Measurements from ENCODE around the gene CDIP1.
"Not testable (repeated sequence)": the region's sequence is repeated elsewhere in the genome, so short reads cannot be mapped to it uniquely, and the experiment has no call there.

The CDIP1 gene

GRCh38 chr16:4538350-4539235 lies at the start of gene CDIP1:
Gene CDIP1, minus strand, starts transcription at chr16:4538773. Its CDS starts 24,643 bp downstream, at chr16:4514130.
- DNase-seq: peak; percentile 98

GRCh38 chr16:4586291-4586690 lies 47.7 kb upstream of the CDIP1 start:
- no peak for DNase-seq

DNA sequence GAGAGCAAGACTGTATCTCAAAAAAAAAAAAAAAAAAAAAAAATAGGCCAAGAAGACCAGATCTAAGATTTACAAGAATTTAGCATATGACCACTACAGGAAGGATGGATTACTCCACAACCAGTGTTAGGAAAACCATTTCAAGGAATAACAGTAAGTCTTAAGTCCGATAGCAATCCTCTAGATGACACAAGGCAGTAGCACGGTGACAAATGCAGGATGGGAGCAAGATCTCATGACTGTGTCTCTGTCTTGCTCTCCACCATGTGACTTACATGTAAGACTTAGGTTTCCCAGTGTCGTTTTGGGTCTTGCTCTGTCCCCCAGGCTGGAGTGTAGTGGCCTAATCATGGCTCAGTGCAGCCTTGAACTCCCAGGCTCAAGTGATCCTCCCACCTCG lies 45.3 kb upstream of the CDIP1 start:
- no peak for DNase-seq

- DNase-seq: no peak
These were observed 41.7 kb upstream of the CDIP1 start for GRCh38 chr16:4580250-4580649.

- no peak for DNase-seq
These were observed 40.5 kb upstream of the CDIP1 start for GRCh38 chr16:4578961-4579530.

DNA sequence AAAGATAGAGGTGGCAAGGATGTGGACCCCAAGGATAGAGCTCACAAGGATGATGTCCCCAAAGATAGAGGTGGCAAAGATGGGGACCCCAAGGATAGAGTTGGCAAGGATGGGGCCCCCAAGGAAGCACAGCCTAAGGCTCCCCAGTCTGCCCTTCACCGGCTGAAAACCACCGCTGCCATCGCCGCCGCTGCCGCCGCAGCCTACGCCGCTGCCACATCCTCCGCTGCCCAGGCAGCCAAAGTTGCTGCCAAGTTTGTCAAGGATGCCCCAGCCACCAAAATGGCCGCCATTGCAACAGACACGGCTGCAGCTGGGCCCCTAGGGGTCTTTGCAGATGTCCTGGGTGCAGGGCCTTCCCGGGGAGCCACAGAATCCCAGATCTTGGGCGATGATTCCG lies 37.4 kb upstream of the CDIP1 start:
- DNase-seq: no peak

DNA sequence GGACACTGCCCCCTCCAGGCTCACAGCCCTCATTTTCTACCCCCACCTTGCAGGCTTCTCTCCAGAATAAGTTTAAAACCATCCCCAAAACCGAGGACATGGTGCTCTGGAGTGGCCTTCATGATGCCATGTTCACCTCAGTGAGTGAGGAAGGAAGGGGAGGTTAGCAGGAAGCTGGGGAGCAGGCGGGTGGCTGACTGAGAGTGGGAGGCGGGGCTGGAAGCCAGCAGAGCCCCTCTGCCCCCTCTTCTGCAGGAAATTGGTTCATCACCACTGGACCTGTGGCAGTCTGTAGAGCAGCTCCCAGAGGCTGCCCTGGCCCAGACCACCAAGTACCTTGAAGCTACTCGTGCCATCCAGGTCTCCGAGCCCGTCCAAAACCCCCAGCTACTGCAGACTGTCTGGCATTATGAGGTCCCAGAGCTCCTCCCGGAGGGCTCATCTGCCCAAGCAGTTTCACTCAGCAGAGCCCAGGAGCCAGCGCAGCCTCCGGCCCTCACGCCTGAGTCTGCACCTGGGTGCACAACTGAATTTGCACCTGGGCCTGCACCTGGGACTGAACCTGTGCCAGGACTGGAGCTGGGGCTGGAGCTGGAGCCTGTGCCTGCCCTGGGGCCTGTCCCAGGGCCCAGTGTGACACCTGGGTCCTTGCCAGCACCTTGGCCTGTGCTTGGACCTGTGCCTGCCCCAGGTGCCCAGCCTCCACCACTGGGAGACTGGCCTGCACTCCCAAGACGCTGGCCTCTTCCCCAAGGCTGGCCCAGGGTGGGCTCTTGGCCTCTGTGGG lies 36.5 kb upstream of the CDIP1 start:
- DNase-seq: no peak

GRCh38 chr16:4573926-4574325 lies 35.4 kb upstream of the CDIP1 start:
- not testable (repeated sequence) for DNase-seq

DNA sequence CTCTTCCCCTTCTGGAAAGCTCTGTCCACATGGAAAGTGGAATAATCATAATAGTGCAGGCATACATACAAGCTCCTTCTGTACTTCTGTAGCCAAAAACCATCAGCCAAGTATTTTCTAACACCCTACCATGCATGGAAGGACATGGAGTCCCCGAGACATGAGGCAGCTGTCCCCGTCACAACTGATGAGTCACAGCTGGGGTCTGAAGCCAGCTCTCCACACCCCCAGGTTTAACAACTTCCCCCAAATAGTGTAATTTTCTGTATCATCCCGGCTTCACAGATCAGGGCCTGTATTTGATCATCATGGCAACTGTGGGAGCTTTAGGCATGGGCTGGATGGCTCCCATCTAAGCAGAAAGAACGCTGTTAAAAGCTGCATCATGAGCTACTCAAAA lies 34.1 kb upstream of the CDIP1 start:
- no peak for DNase-seq

DNA sequence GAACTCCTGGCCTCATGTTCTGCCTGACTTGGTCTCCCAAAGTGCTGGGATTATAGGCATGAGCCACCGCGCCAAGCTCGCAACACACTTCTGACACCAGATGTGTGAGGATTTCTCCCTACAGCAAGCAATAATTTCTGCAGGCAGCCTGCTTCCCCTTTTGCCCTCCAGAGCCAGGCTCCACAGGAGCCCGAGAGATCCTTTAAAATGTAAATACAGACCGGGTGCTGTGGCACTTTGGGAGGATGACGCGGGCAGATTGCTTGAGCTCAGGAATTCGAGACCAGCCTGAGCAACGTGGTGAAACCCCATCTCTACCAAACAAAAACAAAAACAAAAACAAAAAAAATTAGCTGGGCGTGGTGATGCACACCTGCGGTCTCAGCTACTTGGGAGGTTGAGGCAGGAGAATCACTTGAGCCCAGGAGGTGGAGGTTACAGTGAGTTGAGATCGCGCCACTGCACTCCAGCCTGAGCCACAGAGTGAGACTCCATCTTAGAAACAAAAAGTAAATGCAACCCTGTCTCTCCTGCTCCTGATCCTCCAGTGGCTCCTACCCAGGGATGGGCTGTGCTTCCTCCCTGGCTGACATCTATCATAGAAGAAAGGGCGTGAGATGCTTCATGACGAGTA lies 32.2 kb upstream of the CDIP1 start:
- DNase-seq: no peak

- no peak for DNase-seq
These were observed 31.5 kb upstream of the CDIP1 start for GRCh38 chr16:4570086-4570485.

- DNase-seq: no peak
These were observed 27.6 kb upstream of the CDIP1 start for GRCh38 chr16:4566144-4566543.

GRCh38 chr16:4564661-4565267 lies 26.2 kb upstream of the CDIP1 start:
- no peak for DNase-seq

DNA sequence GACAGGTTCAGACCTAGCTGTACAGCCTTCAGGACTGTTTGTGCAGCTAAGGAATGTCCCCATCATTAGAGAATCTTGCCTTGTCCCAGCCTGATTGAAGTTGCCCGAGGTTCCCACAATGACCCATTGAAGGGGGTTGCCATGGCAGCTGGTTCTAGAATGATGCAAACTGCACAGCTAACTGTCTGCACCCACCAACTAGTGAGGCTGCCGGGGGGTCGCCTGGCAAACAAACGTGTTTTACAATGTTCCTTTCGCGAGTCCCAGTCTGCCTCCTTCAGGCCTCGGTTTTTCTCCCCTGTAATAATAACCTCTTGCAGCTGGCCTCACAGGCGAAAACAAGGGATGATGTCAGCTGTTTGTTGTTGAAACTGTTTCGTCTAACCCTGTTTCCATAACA lies 23.0 kb upstream of the CDIP1 start:
- no peak for DNase-seq

GRCh38 chr16:4557973-4558372 lies 19.4 kb upstream of the CDIP1 start:
- no peak for DNase-seq

DNA sequence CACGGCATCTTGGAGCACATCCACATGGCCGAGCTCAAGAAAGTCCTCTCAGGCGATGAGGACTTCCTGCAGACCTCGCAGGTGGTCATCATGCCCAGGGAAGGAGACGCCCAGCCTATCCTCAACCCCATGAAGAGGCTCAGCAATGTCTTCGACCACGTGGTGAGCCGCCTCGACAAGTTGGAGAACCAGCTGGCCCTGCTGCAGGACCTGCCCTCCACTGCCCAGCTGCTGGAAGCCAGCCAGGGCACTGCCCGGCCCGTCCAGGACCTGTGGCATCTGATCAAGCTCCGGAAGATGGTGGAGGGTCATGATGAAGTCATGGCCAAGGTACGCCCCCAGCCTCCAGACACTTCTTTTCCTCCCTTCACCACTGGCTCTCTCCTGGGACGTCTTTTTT lies 18.0 kb upstream of the CDIP1 start:
- no peak for DNase-seq

DNA sequence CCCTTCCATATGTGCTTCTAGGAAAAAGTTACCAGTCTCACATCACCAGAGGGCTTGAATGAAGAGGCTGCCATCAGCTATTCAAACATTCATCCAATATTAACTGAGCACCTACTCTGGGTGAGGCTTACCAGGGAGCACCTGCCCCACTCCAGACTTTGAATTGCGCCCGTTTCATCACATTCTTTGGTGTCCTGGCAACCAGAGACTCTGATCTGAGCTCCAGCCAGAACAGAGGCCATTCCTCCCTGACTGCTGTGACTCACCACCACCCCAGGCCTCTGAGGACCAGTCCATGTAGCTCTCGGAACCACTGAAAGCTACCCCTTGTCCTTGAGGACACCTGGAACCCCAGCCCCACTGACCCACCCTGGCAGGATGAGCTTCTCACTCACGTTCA lies 17.5 kb upstream of the CDIP1 start, which contains the start of gene C16orf96:
TSS of gene C16orf96 (plus strand) at position 229 of the 400 bp plus-strand sequence. CDS start at position 379, 150 bp downstream.
- no peak for DNase-seq

DNA sequence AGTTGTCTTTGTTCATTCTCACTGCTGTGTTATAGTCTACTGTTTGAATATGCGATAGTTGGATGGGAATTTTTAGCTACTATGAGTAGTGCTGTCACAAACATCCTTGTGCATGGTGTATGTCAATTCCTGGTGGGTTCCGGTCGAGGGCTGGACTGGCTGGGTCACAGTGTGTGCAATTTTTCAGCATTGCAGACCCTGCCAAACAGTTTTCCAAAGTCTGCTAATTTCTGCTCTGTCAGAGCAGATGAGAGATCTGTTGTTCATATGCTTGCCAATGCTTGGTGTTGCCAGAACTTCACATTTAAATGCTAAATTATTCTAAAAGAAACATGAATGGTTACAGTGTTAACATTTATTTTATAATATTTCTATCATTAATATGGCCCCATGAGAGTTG lies 14.0 kb upstream of the CDIP1 start:
- DNase-seq: no peak

DNA sequence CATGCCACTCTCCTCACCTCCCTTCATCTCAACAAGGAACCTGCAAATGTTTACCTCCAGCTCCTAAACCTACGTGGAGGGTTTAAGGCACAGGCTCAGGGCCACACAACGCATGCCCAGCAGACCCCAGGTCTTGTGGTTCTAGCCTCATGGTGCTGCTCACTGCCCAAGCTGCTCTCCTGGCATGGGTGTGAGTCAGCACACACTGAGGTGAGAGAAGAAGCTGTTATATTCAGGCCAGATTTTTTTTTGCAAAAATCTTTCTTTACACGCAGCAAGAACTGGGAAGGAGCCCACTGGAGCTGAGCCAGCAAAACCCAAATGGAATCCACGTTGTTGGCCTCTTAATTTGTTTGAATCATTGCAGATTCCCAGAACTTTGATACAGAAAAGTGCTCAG lies 12.0 kb upstream of the CDIP1 start:
- no peak for DNase-seq

DNA sequence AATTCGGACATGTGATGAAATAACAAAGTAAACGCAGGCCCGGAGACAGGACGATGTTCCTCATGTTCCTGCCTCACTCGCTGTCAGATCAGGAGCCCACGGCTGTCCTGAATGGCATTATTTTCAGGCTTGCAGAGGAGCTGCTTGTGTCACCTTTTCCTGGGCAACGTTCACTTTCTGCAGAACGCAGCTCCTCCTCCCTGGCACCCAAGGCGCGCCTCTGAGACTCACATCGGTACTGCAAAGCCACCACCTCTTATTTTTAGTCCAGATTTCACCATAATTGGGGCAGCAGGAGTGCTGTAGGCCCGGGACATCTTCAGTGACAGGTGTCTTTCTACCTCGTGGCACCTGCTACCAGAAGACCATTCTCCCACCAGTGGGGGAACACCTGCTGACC lies 9.6 kb upstream of the CDIP1 start:
- DNase-seq: no peak

DNA sequence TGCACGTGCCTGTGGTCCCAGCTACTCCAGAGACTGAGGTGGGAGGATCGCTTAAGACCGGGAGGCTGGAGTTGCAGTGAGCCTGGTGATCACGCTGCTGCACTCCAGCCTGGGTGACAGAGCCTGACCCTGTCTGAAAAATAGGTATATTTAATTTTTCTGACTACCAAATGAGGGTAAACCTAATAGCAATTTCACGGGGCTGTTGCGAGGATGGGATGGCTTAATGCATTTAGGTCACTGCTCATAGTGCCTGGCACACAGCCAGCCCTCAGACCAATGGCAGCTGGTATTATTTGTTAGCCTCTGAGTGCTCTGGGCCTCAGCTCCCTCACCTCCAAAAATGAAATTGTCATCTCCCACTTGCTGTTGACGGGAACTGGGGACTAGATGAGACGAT lies 5.9 kb upstream of the CDIP1 start:
- DNase-seq: no peak

DNA sequence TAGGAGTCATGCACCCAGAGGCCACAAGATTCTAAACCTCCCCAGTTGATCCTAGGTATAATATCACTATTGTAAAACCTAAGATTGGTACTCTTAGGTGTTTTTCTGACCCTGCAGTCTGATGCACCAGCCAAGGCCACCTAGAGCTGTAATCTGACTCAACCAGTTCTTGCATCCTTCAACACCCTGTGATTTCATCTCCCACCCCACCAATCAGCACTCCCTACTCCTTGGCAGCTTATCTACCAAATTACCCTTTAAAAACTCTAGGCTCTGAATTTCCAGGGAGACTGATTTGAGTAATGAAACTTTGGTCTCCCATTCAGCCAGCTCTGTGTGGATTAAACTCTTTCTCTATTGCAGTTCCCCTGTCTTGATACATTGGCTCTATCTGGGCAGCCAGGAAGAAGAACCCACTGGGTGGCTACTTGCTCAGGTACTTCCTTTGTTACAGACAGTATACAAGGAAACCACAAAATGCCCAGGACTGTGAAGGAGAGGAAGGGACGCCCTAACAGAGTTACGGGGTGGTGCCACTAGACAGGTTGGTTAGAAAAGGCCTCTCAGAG lies 1.2 kb upstream of the CDIP1 start:
- no peak for DNase-seq
